EH (cell line): Measurements from ENCODE around the gene ADRA1B.
"Not testable (repeated sequence)": the region's sequence is repeated elsewhere in the genome, so short reads cannot be mapped to it uniquely, and the experiment has no call there.

Experiments used
- DNase-seq: peaks from one replicate; pipeline ENCODE4 v3.0.0-alpha.2; 2015; ENCODE audit warnings: low read depth

The ADRA1B gene

GRCh38 chr5:159965838-159966128 lies 49.5 kb downstream of the ADRA1B start:
- DNase-seq: not testable (repeated sequence)

DNA sequence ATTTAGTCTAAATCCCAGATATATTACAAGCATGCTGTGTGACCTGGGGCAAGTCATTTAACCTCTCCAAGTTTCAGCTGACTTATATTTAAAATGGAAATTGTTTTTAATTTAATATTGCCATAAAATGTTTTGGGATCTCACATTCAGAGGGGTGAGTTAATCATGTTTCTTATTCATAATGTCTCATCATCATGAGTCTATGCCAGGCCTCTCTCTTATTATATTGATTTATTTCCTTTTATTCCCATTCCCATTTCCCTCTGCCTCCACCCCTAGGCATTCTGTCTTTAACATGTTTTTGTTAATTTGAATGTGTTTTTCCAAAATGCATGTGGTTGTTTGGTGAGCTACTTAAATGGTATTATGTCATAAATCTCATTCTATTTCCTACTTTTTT lies 53.7 kb downstream of the ADRA1B start:
- no peak for DNase-seq

DNA sequence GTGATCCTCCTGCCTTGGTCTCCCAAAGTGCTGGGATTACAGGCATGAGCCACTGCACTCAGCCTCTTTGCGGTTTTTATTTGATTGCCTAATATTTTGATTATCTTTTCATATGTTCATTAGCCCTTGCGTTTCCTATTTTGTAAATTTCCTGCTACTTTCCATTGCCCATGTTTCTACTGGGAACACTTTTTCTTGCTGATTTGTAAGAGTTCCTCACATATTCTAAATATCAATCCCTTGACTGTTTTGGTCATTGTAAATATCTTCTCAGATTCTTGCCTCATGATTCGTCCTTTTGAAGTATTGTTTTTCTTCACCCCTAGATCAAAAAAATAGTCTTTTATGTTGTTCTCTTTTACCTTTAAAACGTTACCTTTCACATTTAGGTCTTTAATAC lies 54.8 kb downstream of the ADRA1B start:
- DNase-seq: peak; percentile 86

DNA sequence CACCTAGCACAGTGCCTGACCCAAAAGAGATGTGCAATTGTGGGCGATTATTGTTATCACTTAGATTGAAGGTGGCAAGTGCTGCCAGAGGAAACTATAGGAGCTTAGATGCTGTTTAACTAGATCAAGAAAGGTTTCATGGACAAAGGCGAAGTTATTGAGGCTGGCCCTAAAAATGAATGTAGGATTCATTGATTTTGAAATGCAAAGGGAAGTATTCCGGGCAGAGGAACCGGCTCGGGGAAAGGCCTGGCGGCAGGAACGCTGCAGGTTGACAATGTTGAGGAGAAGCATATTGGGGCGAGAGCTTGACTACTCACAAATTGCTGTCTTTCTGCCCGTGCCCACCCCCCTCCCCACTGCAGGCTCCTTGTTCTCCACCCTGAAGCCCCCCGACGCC lies 55.2 kb downstream of the ADRA1B start:
- no peak for DNase-seq

DNA sequence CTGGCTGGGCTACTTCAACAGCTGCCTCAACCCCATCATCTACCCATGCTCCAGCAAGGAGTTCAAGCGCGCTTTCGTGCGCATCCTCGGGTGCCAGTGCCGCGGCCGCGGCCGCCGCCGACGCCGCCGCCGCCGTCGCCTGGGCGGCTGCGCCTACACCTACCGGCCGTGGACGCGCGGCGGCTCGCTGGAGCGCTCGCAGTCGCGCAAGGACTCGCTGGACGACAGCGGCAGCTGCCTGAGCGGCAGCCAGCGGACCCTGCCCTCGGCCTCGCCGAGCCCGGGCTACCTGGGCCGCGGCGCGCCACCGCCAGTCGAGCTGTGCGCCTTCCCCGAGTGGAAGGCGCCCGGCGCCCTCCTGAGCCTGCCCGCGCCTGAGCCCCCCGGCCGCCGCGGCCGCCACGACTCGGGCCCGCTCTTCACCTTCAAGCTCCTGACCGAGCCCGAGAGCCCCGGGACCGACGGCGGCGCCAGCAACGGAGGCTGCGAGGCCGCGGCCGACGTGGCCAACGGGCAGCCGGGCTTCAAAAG lies 55.7 kb downstream of the ADRA1B start:
- DNase-seq: no peak

DNA sequence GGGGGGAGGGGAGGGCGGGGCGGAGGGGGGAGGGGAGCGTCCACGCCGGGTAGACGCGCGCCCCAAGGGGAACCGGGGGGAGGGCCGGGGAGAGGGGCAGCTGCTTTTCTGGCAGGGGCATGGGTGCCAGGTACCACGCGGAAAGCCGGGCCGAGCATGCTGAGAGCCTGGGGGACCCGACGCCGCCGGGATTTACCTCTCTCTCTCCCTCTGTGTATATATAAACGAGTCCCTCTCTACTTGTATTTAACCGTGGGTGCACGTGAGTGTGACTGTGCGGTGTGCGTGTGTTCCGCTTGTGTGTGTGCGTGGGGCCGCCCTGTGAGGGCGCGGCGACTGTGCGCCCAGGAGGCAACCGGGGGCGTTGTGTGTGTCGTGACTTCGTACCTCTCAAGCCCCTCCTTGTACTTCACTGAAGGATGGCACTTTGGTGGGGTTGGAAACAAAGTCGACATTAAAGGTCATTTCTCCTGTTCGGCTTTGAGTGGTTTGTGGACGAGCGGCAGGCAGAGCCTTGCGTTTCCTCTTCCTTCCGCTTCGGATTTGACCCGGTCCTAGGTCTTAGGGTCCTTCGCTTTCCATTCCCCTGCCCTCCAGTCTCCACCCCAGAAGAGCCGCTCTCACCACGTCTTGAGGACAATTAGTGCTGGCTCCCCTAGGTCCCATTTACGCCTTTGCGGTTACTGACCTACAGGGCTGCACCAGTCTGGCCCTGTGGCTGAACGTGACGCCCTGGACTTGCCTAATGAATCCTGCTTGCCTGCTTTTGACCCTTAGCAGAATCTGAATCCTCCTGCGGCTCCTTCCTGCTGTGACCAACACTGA lies 56.5 kb downstream of the ADRA1B start:
- DNase-seq: no peak

GRCh38 chr5:159975462-159976019 lies 59.3 kb downstream of the ADRA1B start:
- peak; percentile 99 for DNase-seq

DNA sequence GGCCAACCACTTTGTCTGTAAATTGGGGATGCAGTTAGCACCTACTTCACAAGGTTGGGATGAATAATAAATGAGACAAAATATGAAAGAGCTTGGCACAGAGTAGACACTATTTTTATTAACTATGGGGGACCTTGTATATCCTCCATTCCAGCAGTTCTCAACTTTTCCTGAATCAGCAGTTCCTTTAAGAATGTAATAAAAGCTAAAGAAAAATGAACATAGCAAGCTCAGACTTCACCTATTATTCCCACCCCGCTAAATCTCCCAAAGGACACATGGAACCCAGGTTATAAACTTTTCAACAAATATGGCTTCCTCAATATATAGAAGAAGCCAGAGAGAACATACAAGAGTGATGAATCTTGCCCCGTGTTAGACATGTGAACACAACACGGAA lies 60.6 kb downstream of the ADRA1B start:
- no peak for DNase-seq

DNA sequence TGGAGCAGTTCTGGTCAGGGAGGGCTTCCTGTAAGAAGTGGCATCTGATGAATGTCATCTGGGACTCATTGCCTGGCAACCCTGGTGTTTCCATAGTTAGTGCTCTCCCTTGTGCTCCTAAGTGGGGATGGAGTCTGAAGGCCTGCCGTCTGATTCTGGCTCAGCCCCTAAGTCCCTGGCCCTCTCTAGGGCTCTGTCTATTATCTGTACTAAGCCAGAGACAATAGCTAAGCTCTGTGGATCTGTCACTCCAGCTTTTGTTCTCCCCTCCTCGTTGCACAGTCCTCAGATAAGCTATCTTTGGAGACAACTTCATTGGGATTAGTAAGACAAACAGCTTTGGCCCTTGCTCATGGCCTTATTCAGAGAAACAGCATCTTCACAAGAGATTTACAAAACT lies 62.1 kb downstream of the ADRA1B start:
- DNase-seq: no peak

DNA sequence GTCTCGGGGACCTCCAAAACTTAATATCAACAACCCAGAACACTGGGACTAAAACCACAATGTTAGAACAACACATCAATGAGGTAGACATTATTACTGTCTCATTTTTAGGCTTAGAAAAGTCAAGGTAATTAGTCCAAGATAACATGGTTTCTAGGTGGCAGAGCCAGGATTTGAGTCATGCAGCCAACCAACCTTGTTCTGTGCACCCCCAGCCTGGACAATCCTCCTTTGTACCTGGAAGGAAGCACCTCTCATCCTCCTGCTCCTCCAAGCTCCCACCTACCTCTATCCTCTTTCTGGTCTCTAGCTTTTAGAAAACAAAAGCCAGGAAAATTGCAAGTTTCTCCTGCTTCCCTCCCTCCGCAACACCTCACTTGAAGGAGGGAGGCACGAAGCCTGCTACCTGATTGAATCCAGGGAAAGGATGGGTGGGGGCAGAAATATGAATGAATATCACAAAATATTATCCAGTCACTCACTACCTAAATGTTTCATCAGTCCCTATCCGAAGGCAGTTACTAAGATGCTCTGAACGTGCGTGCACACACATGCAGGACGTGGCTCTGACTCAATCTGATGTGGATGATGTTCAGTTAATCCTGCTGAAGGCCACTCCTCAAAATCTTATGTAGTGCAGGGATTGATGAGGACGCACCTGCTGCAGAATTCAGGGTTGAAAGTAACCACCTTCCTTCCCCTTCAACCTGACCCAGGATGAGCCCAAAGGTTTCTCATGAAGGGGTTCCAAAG lies 66.3 kb downstream of the ADRA1B start:
- no peak for DNase-seq

GRCh38 chr5:159987031-159987674 lies 70.9 kb downstream of the ADRA1B start:
- DNase-seq: peak; percentile 67

DNA sequence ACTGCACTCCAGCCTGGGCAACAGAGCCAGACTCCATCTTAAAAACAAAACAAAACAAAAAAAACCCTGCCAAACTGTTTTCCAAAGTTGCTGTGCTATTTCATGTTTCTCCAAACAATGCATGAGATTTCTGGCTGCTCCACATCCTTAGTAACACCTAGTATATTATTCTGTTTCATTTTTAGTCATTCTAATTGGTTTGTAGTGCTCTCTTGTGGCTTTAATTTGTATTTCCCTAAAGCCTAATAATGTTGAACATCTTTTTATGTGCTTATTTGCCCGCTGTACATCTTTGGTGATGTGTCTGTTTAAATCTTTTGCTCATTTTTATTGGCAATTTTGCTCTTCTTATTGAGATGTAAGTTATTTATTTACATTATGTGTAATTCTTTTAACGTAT lies 74.2 kb downstream of the ADRA1B start:
- peak; percentile 38 for DNase-seq

DNA sequence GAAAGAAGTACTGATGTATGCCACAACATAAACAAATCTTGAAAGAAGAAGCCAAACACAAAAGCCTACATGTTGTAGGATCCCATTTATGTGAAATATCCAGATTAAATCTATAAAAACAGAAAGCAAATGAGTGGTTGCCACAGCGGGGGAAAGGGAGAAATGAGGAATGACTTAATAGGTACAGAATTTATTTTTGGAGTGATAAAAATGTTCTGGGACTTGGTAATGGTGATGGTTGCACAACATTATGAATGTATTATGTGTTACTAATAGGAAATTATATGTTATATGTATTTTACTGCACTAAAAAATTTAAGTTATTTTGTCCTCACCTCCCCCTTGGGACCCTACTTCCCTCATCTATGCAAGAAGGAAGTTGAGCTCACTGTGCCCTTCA lies 76.3 kb downstream of the ADRA1B start:
- peak; percentile 31 for DNase-seq

DNA sequence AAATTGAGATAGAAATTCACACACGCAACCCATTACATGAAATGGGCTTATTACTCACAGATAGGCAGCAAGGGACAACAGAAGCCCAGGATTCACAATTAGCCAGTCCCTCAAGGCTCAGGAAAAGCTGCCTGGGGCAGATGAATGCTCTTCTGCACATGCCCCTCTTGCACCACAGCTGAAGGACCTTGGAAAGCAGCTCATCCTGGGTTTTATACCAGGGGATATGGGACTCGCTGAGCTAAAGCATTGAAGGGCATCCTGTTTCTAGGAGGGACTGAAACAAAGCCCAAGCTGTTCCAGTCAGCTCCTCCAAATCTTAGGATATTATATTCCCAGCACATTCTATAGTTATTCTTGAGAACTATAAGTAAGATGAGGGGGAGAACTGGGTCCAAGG lies 76.9 kb downstream of the ADRA1B start:
- no peak for DNase-seq

DNA sequence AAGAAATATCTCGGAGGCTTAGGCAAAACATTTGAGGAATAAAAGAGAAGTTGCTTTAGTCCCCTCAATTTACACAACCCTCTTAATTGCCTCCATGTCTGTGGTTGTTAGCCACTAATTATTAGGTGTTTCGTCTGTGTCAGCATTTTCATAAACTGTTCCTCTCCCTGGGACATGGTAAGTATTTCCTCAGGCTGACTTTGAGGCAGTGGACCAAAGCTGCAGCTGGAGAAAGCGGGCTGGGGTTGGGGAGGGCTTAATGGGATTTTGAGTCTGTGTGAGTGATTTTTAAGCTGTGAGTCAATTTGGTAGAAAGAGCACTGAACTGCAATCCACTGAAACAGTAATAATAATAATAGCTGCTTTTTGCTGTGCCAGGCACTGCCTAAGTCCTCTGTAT lies 79.6 kb downstream of the ADRA1B start:
- no peak for DNase-seq

GRCh38 chr5:160001457-160001856 lies 85.2 kb downstream of the ADRA1B start:
- DNase-seq: no peak

DNA sequence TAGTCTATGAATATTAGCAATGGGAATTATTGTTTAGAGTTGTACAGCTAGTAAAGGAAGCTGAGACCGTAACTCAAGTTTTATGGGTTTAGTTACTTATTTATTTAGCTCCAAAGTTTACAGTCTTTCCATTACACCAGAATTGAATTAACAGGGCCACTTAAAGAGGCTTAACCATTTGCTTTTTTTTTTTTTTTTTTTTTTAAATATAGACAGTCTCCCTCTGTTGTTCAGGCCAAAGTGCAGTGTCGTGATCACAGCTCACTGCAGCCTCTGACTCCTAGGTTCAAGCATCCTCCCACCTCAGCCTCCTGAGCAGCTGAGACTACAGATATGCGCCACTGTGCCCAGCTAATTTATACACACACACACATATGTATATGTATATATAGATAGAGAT lies 91.2 kb downstream of the ADRA1B start:
- DNase-seq: no peak

DNA sequence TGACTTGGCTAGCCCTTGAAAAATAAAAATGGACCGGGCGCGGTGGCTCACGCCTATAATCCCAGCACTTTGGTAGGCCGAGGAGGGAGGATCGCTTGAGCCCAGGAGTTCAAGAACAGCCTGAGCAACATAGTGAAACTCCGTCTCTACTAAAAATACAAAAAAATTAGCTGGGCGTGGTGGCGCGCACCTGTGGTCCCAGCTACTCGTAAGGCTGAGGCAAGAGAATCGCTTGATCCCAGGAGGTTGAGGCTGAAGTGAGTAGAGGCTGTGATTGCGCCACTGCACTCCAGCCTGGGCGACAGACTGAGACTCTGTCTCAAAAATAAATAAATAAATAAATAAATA lies 92.2 kb downstream of the ADRA1B start:
- DNase-seq: not testable (repeated sequence)

DNA sequence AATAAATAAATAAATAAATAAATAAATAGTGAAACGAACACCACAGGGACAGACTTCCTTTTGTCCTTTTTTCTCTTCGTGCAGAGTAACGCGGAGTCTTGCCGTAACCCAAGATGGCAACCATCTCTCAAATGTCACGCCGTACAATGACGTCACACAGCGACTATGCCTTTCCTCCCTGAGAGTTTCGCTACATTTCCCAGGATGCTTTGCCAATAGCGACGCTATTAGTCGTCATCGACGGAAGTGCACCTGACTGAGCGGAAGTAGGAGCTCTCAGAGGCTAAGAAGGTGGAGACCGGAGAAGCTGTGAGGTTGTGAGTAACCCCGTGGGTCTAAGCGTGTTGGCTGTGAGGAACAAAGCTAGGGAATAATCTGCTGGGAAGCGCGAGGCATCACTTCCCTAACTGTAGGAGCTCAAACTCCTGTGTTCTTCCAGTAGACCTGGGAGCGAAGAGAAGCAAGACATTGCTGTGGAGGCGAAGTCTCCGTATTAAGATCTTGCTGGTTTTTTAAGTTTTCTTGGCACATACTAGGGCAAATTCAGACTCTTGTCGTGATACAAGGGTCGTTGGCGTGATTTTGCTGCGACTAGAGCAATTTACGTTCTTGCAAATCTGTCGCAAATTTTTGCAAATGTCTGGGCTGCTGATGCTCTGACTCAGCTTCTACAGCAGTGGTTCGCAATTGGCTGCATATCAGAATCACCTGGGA lies 92.8 kb downstream of the ADRA1B start, which contains the start of gene TTC1:
Gene TTC1 (plus strand): TSS at position 263 of the 714 bp plus-strand sequence. CDS start 1,390 bp downstream, outside the sequence.
- DNase-seq: peak; percentile 99

DNA sequence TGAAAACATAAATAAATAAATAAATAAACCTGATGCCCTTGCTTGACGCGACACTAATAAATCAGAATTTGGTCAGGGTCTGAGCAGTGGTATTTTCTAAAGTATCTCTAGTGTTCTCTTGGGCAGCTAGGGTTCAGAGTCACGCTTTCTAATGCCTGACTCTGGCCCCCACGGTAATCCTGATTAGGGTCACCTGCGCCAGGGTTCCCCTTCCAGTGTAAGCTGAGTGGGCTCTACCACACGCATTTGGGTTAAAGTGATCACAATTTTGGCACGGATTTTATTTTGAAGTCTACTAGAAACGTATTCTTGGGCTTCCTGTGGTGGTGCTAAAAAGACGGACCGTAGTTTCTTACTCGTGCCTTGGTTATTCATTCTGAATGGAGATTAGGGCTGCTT lies 93.3 kb downstream of the ADRA1B start:
- no peak for DNase-seq

DNA sequence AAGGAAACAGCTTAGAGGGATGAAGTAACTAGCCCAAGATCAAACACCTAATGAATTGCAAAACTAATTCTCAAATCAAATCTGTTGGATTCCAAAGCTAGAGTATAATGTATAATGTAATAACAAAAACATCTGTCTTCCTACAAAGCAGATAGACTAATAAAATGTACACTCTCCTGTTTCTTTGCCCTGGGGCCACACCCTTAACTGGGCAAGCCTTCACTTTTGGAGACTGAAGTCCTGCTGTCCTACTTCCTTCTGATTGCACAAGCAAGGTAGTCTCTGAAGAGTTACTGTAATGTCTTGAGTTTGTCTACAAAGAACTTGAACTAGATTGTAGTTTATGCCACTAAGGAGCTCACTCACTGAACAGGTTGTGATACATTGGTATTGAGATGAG lies 95.2 kb downstream of the ADRA1B start:
- no peak for DNase-seq

- DNase-seq: not testable (repeated sequence)
Measured at GRCh38 chr5:160014197-160014596, 97.9 kb downstream of the ADRA1B start.
